Peyer's patch (tissue), 4 donors: Measurements from ENCODE around the gene ITGB7. TPM values are rescaled to one million over a fixed set of nuclear protein-coding genes. Genes with fewer than 3 reads are reported as not detected.

Experiments used
- DNase-seq, 3 donors: peaks; one replicate each; pipeline ENCODE4 v3.0.0-alpha.2; 2017 to 2019
- H3K27ac ChIP-seq, 4 donors: fragments of 200-600 bp; sonication (generic); one replicate each; pipeline ENCODE4 v1.5.1; 2016 to 2019
- H3K27me3 ChIP-seq, 2 donors: fragments of 200-600 bp; sonication (generic); one replicate each; pipeline ENCODE4 v1.5.1; 2019
- H3K36me3 ChIP-seq, 3 donors: fragments of 200-600 bp; sonication (generic); one replicate each; pipeline ENCODE4 v1.5.1; 2016 to 2019
- H3K4me1 ChIP-seq, 4 donors: fragments of 200-600 bp; sonication (generic); one replicate each; pipeline ENCODE4 v1.5.1; 2016 to 2019
- H3K4me3 ChIP-seq, 4 donors: fragments of 200-600 bp; sonication (generic); 1 replicate in 3 of 4; 2 replicates in 1 of 4; pipeline ENCODE4 v1.5.1; 2016 to 2019; ENCODE audit warnings: mild to moderate bottlenecking in 1 of 4
- H3K9me3 ChIP-seq, 4 donors: fragments of 200-600 bp; sonication (generic); one replicate each; pipeline ENCODE4 v1.5.1; 2016 to 2019; ENCODE audit warnings: mild to moderate bottlenecking in 1 of 4
- CTCF ChIP-seq, 6 experiments: fragments of 450-650 bp in 4 of 6; fragments of 200-600 bp in 2 of 6; sonication (generic) in 1 of 6; IDR thresholded peaks; one replicate each; pipeline ENCODE4 v1.5.1; 2017 to 2019; ENCODE audit warnings: antibody characterized with exemption in 6 of 6, mild to moderate bottlenecking in 3 of 6, moderate library complexity in 1 of 6
- POLR2A ChIP-seq, 2 donors: fragments of 450-650 bp; IDR thresholded peaks; one replicate each; pipeline ENCODE4 v1.5.1; 2017; ENCODE audit warnings: antibody characterized with exemption in 2 of 2, mild to moderate bottlenecking in 2 of 2, moderate library complexity in 2 of 2
- total RNA-seq, 4 donors: library from RNA; depleted of rRNA; stranded (reverse); fragments of >200 nt; gene quantifications; one replicate each; pipeline ENCODE4 v1.1.0, GENCODE V29; 2016

Gene ITGB7
- total RNA-seq, 4 donors from 2014 or later: 3.8 to 66.0 (median 4.4) TPM

GRCh38 chr12:53251477-53252348, 44.7 kb upstream of the ITGB7 start:
- no peaks in the 10 kb centered on the region for H3K27me3 ChIP-seq
- peaks cover 0 to 24% (median 13%) of the 10 kb centered on the region in 4 donors for H3K4me1 ChIP-seq
- TF ChIP-seq CTCF (IDR thresholded peaks at IDR 0.05) (peak in 5 of 6 experiments; percentile 25 to 63 (median 43)), POLR2A (IDR thresholded peaks at IDR 0.05) (peak in 1 of 2 donors; percentile 53)
- peak overlapping the region; percentile 76 to 94 (median 90) for H3K4me3 ChIP-seq
- H3K9me3 ChIP-seq: no peaks in the 10 kb centered on the region
- H3K27ac ChIP-seq: peak overlapping the region; percentile 82 to 95 (median 90)
- peak; percentile 71 to 93 (median 85) for DNase-seq
- H3K36me3 ChIP-seq: peaks cover 0 to 17% (median 0%) of the 10 kb centered on the region in 3 donors

- no peaks in the 10 kb centered on the region for H3K27me3 ChIP-seq
- H3K4me3 ChIP-seq: no peak overlapping the region
- H3K9me3 ChIP-seq: no peaks in the 10 kb centered on the region
- H3K4me1 ChIP-seq: no peaks in the 10 kb centered on the region
- no peak for DNase-seq
- no peaks in the 10 kb centered on the region for H3K36me3 ChIP-seq
- TF ChIP-seq POLR2A (IDR thresholded peaks at IDR 0.05): no peak
- no peak for TF ChIP-seq CTCF (IDR thresholded peaks at IDR 0.05)
- H3K27ac ChIP-seq: no peak overlapping the region
Observed at GRCh38 chr12:53245286-53245685, 38.2 kb upstream of the ITGB7 start.

- no peak for DNase-seq
- H3K27ac ChIP-seq: no peak overlapping the region
- no peak overlapping the region for H3K4me3 ChIP-seq
- no peaks in the 10 kb centered on the region for H3K4me1 ChIP-seq
- H3K9me3 ChIP-seq: no peaks in the 10 kb centered on the region
- no peaks in the 10 kb centered on the region for H3K36me3 ChIP-seq
- TF ChIP-seq POLR2A (IDR thresholded peaks at IDR 0.05): no peak
- TF ChIP-seq CTCF (IDR thresholded peaks at IDR 0.05): no peak
- H3K27me3 ChIP-seq: no peaks in the 10 kb centered on the region
Observed at GRCh38 chr12:53244337-53244736, 37.3 kb upstream of the ITGB7 start.

- DNase-seq: no peak
- H3K4me3 ChIP-seq: no peak overlapping the region
- no peak for TF ChIP-seq CTCF (IDR thresholded peaks at IDR 0.05)
- no peak for TF ChIP-seq POLR2A (IDR thresholded peaks at IDR 0.05)
Observed at GRCh38 chr12:53241623-53242412, 34.8 kb upstream of the ITGB7 start.

GRCh38 chr12:53239643-53240258, 32.7 kb upstream of the ITGB7 start:
- TF ChIP-seq POLR2A (IDR thresholded peaks at IDR 0.05) (no peak), CTCF (IDR thresholded peaks at IDR 0.05) (no peak)
- no peaks in the 10 kb centered on the region for H3K9me3 ChIP-seq
- no peak overlapping the region for H3K27ac ChIP-seq
- no peaks in the 10 kb centered on the region for H3K4me1 ChIP-seq
- H3K36me3 ChIP-seq: no peaks in the 10 kb centered on the region
- H3K27me3 ChIP-seq: no peaks in the 10 kb centered on the region
- no peak for DNase-seq
- no peak overlapping the region for H3K4me3 ChIP-seq

More at GRCh38 chr12:53241623-53242412, 34.8 kb upstream of the ITGB7 start:
- H3K27me3 ChIP-seq: no peaks in the 10 kb centered on the region
- H3K4me1 ChIP-seq: no peaks in the 10 kb centered on the region
- no peaks in the 10 kb centered on the region for H3K9me3 ChIP-seq
- no peaks in the 10 kb centered on the region for H3K36me3 ChIP-seq
- H3K27ac ChIP-seq: no peak overlapping the region
